ENCODE measurements around the gene USP3.

The USP3 gene

GRCh38 chr15:63554337-63554927, 50.0 kb downstream of the USP3 start:
- TF ChIP-seq GATA3 (IDR thresholded peaks at IDR 0.05; ENCODE audit: low read depth, low read length), result no peak
- no peak for TF ChIP-seq GATA2 (IDR thresholded peaks at IDR 0.05; ENCODE audit: low read depth, low read length)

- no peak for TF ChIP-seq GATA2 (IDR thresholded peaks at IDR 0.05; ENCODE audit: low read depth, low read length)
- no peak for TF ChIP-seq GATA3 (IDR thresholded peaks at IDR 0.05; ENCODE audit: low read depth, low read length)
Measured at GRCh38 chr15:63555507-63555906, 51.1 kb downstream of the USP3 start.

GRCh38 chr15:63556246-63556645, 51.9 kb downstream of the USP3 start:
- TF ChIP-seq GATA2 (IDR thresholded peaks at IDR 0.05; ENCODE audit: low read depth, low read length), result no peak
- no peak for TF ChIP-seq GATA3 (IDR thresholded peaks at IDR 0.05; ENCODE audit: low read depth, low read length)

DNA sequence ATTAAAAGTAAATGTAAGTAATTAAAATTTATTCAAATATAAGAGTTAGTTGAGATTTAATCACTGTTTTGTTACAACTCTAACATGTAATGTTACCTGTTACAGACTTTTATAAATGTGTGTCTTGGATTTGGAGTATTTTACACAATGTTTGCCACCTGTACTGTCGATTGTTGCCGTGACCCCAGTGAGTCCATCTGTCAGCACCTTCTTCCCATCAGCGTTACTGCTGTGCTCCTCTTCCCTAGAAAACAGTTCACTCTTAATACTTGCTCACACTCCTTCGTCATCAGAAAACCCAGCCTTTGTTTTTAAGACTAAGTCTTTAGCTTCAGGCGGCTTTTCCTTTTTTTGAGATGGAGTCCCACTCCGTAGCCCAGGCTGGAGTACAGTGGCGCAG, 52.3 kb downstream of the USP3 start:
- TF ChIP-seq GATA3 (IDR thresholded peaks at IDR 0.05; ENCODE audit: low read depth, low read length) (no peak), GATA2 (IDR thresholded peaks at IDR 0.05; ENCODE audit: low read depth, low read length) (no peak)

DNA sequence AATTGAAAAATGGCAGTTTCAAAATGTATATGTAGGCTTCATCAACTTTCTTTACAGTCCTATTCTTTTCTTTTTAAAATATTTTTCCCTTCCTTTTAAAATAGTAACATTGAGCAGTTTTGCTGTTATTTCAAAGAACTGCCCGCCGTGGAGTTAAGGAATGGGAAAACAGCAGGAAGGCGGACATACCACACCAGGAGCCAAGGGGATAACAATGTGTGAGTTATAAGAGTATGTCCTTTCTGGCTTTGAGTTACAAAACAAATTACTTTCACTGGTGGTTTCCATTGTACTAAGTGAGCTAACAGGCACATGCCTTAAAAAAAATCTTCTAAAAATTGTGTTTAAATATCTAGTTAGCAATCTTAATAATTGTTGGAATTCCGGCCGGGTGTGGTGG, 55.4 kb downstream of the USP3 start:
- no peak for TF ChIP-seq GATA2 (IDR thresholded peaks at IDR 0.05; ENCODE audit: low read depth, low read length)
- TF ChIP-seq GATA3 (IDR thresholded peaks at IDR 0.05; ENCODE audit: low read depth, low read length), result no peak

DNA sequence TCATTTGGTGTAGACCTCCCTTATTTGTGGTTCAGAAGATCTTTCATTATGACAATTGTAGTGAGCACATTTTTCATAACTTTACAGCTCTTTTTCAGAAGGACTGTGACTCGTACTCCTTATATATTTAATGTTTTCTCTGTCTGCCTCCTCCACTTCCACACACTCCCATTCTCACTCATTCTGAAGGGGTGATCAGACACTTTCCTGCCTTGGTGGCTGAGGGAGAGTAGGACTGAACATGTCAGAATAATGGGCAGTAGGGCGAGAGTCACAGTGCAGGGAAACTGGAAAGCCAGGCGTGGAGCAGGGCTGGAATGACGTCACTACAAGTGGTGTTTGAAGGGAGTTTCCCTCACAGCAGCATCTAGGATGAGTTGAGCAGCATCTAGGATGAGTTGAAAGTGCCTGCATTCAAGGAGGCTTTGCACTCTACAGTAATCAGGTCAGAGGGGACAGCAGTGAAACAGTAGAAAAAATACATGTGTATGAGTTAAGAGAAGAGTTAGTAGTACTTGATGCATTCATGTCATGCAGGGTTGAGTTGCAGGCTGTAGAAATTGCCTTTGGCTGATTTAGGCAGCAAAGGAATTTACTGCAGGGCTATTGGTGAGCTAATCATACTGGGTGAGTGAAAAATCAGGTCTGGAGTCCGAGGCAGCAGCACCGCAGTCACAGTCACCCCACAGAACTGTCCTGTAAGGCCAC, 56.5 kb downstream of the USP3 start:
- TF ChIP-seq GATA2 (IDR thresholded peaks at IDR 0.05; ENCODE audit: low read depth, low read length) (no peak), GATA3 (IDR thresholded peaks at IDR 0.05; ENCODE audit: low read depth, low read length) (no peak)

GRCh38 chr15:63564093-63564492, 59.7 kb downstream of the USP3 start:
- TF ChIP-seq GATA3 (IDR thresholded peaks at IDR 0.05; ENCODE audit: low read depth, low read length), result no peak
- no peak for TF ChIP-seq GATA2 (IDR thresholded peaks at IDR 0.05; ENCODE audit: low read depth, low read length)

DNA sequence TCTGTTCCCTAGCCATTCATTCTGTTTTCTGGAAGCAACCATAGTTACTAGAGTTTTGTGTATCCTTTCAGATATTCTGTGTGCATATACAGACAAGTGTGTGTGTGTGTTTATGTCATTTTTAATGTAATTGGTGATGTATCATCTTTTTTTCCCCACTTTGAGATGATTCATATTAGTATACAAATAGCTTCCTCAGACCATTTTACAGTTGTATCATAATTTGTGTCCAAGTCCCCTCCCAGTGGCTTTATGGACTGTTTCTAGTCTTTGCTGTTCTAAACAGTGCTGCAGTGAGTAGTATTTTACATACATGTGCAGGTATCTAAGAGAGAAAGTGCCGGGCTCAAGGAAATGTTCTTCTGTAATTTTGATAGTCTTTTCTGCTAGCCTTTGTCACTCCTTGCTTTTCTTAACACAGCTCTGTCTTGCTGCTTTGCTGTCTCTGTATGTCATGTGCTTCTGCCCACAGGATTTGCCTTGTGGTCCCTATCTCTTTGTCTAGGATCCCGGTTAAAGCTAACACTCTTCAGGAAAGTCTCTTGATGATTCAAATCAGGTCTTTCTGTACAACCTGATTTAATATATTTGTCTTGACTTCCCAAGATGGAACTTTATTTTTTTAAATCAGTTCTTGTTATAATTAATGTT, 61.3 kb downstream of the USP3 start:
- TF ChIP-seq GATA3 (IDR thresholded peaks at IDR 0.05; ENCODE audit: low read depth, low read length) (no peak), GATA2 (IDR thresholded peaks at IDR 0.05; ENCODE audit: low read depth, low read length) (no peak)

DNA sequence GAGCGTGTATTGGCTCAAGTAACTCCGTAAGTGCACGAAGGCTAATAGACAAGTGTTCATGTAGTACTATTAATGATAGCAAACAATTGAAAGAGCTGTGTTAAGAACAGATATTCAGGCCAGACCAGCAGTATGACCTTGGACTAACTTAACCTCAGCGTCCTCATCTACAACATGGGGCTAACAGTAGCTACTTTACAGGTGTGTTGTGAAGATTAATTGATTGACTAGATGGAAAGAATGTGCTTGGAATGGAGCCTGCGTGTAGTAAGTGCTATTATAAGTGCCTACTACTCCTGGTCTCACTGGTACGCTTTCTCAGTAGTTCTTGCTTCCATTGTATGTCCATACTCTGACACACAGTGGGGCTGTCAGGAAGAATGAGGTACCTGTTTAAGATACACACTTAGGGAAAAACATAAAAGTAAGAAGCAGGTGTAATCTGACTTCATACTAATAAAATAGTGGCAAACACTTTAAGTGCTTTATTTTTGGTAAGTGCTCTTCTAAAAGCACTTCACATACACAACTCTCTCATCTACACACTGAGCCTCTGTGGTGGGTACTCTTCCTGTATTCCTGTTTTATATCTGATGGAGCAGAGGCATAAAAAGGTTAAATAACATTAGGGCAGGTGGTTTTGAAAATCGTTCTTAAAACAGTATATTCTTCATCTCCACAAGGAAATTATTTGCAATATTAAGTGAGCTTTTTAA, 68.5 kb downstream of the USP3 start:
- TF ChIP-seq GATA2 (IDR thresholded peaks at IDR 0.05; ENCODE audit: low read depth, low read length) (no peak), GATA3 (IDR thresholded peaks at IDR 0.05; ENCODE audit: low read depth, low read length) (no peak)

GRCh38 chr15:63573533-63573932, 69.1 kb downstream of the USP3 start:
- TF ChIP-seq GATA2 (IDR thresholded peaks at IDR 0.05; ENCODE audit: low read depth, low read length) (no peak), GATA3 (IDR thresholded peaks at IDR 0.05; ENCODE audit: low read depth, low read length) (no peak)

DNA sequence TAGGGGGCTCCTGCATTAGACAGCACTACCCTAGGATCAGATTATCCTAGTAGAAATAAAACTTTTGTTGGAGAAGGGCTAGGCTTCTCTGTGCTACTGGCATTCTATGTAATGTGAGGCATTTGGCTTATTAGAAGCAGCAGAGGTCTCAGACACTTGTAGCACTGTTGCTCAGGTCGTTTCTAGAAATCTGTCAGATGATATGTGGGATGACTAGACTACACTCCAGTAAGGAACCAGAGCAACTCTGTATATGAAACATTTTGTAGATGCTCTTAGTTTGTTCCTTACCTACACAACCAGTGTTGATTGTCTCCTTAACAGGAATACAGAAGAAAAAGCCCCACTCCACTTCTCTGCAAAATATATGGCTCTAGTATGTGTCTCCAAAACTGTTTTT, 70.9 kb downstream of the USP3 start:
- TF ChIP-seq GATA2 (IDR thresholded peaks at IDR 0.05; ENCODE audit: low read depth, low read length) (no peak), GATA3 (IDR thresholded peaks at IDR 0.05; ENCODE audit: low read depth, low read length) (no peak)

DNA sequence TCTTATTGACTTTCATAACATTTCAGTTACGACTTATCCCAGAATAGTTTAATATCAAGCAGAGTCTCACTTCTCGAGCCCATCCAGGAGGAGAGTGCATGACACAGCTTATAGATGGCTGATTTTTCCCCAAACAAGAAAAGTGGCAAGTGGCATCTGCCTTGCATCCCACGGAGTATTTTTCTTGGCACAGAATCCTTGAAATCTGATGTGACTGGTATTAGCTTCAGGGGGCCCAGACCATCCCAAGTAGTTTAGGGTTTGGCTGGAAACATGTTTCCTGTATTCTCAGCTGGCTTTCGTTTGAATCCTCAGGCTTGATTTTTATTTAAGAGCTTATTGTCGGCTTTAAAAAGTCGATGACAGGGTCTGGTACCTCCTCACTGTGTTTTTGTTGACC, 72.0 kb downstream of the USP3 start:
- TF ChIP-seq GATA3 (IDR thresholded peaks at IDR 0.05; ENCODE audit: low read depth, low read length), result no peak
- TF ChIP-seq GATA2 (IDR thresholded peaks at IDR 0.05; ENCODE audit: low read depth, low read length), result no peak

- no peak for TF ChIP-seq GATA3 (IDR thresholded peaks at IDR 0.05; ENCODE audit: low read depth, low read length)
- TF ChIP-seq GATA2 (IDR thresholded peaks at IDR 0.05; ENCODE audit: low read depth, low read length), result no peak
Measured at GRCh38 chr15:63582179-63582578, 77.8 kb downstream of the USP3 start.

DNA sequence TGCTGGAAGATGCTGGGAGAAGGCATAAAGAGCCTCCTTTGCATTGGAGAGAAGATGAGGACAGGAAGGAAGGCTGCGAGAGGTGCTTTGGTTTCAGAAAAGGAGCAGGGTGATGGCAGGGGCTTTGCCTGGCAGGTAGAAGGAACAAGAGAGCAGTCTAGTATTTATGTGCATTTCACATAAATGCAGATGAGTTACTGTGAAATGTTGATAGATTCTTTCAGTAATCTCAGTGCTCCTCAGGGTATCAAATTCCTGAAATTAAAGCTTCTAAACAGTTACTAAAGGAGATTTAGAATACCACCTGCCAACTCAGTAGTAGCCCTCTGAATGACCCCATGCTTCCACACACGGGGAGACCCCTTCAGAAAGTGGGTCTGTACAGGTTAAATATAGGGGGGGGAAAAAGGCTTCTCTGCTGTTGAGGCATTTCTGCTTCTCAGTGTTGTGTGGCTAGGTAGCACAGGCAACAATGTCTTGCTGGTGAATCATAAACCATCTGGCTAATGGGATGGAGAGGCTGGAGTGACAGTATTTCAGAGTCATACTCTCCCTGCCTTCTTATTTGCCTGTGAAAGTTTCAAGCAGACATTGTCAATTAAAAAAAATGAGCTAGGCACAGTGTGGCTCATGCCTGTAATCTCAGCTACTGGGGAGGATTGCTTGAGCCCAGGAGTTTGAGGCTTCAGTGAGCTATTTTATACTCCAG, 78.5 kb downstream of the USP3 start:
- TF ChIP-seq GATA3 (IDR thresholded peaks at IDR 0.05; ENCODE audit: low read depth, low read length) (no peak), GATA2 (IDR thresholded peaks at IDR 0.05; ENCODE audit: low read depth, low read length) (no peak)

Measured in SH-SY5Y (cell line).